SK-N-SH treated with all-trans-retinoic acid at 6 μM for 48 hours (cell line): Measurements from ENCODE around the gene SLC5A9.
"Not testable (repeated sequence)": the region's sequence is repeated elsewhere in the genome, so short reads cannot be mapped to it uniquely, and the experiment has no call there.

Experiments
- ATAC-seq: fragments of 200-7000 bp; cut with Tn5 transposase; 3 replicates; pipeline ENCODE4 v1.9.1; 2020; ENCODE audit warnings: mild to moderate bottlenecking, moderate library complexity
- ARNTL ChIP-seq: fragments of 450-650 bp; formaldehyde crosslinking; IDR thresholded peaks from 2 replicates; pipeline ENCODE4 v1.5.0; 2020; ENCODE audit warnings: low read depth, mild to moderate bottlenecking, moderate library complexity, borderline replicate concordance
- BACH2 ChIP-seq: fragments of 250-450 bp; sonication (Bioruptor Pico); IDR thresholded peaks from 2 replicates; pipeline ENCODE4 v1.9.0; 2021; ENCODE audit warnings: mild to moderate bottlenecking, borderline replicate concordance
- CSDC2 ChIP-seq: fragments of 250-450 bp; sonication (Bioruptor Pico); IDR thresholded peaks from 2 replicates; pipeline ENCODE4 v1.5.0; 2020; ENCODE audit warnings: mild to moderate bottlenecking, moderate library complexity
- ESRRG ChIP-seq: fragments of 250-450 bp; sonication (Bioruptor Pico); IDR thresholded peaks from 2 replicates; pipeline ENCODE4 v1.6.1; 2021; ENCODE audit warnings: mild to moderate bottlenecking
- GLIS3 ChIP-seq: fragments of 250-450 bp; sonication (Bioruptor Pico); IDR thresholded peaks from 2 replicates; pipeline ENCODE4 v1.5.0; 2020; ENCODE audit warnings: mild to moderate bottlenecking, moderate library complexity
- ISL1 ChIP-seq: fragments of 250-450 bp; sonication (Bioruptor Pico); IDR thresholded peaks from 2 replicates; pipeline ENCODE4 v2.1.2; 2022; ENCODE audit warnings: mild to moderate bottlenecking, moderate library complexity
- OSR1 ChIP-seq: fragments of 250-450 bp; sonication (Bioruptor Pico); IDR thresholded peaks from 2 replicates; pipeline ENCODE4 v1.8.0; 2022; ENCODE audit warnings: moderate library complexity, mild to moderate bottlenecking, inconsistent platforms
- PATZ1 ChIP-seq: fragments of 250-450 bp; sonication (Bioruptor Pico); IDR thresholded peaks from 2 replicates; pipeline ENCODE4 v1.8.0; 2020; ENCODE audit warnings: mild to moderate bottlenecking, moderate library complexity, borderline replicate concordance
- POU6F1 ChIP-seq: fragments of 250-450 bp; sonication (Bioruptor Pico); IDR thresholded peaks from 2 replicates; pipeline ENCODE4 v1.8.0; 2021; ENCODE audit warnings: low read depth, mild to moderate bottlenecking, moderate library complexity, borderline replicate concordance
- PPARA ChIP-seq: fragments of 250-450 bp; sonication (Bioruptor Pico); IDR thresholded peaks from 2 replicates; pipeline ENCODE4 v1.5.0; 2020; ENCODE audit warnings: mild to moderate bottlenecking, borderline replicate concordance
- SNAI2 ChIP-seq: fragments of 250-450 bp; sonication (Bioruptor Pico); IDR thresholded peaks from 2 replicates; pipeline ENCODE4 v1.5.0; 2020; ENCODE audit warnings: mild to moderate bottlenecking, moderate library complexity
- TCF4 ChIP-seq: fragments of 250-450 bp; sonication (Bioruptor Pico); IDR thresholded peaks from 2 replicates; pipeline ENCODE4 v1.8.0; 2021; ENCODE audit warnings: mild to moderate bottlenecking, moderate library complexity, borderline replicate concordance
- TOX ChIP-seq: fragments of 250-450 bp; sonication (Bioruptor Pico); IDR thresholded peaks from 2 replicates; pipeline ENCODE4 v1.8.0; 2021; ENCODE audit warnings: mild to moderate bottlenecking, moderate library complexity, borderline replicate concordance
- ZC3H10 ChIP-seq: fragments of 250-450 bp; sonication (Bioruptor Pico); IDR thresholded peaks from 2 replicates; pipeline ENCODE4 v1.5.1; 2021; ENCODE audit warnings: mild to moderate bottlenecking, moderate library complexity
- ZFP3 ChIP-seq: fragments of 250-450 bp; sonication (Bioruptor Pico); IDR thresholded peaks from 2 replicates; pipeline ENCODE4 v1.5.0; 2020; ENCODE audit warnings: mild to moderate bottlenecking, moderate library complexity
- ZFP30 ChIP-seq: fragments of 450-650 bp; formaldehyde crosslinking; IDR thresholded peaks from 2 replicates; pipeline ENCODE4 v1.5.0; 2022; ENCODE audit warnings: mild to moderate bottlenecking, moderate library complexity
- ZNF565 ChIP-seq: fragments of 450-650 bp; formaldehyde crosslinking; conservative IDR thresholded peaks from 2 replicates; pipeline ENCODE4 v1.5.0; 2020; ENCODE audit warnings: low read depth, mild to moderate bottlenecking, moderate library complexity
- ZNF70 ChIP-seq: fragments of 450-650 bp; formaldehyde crosslinking; IDR thresholded peaks from 2 replicates; pipeline ENCODE4 v1.5.0; 2020; ENCODE audit warnings: mild to moderate bottlenecking, moderate library complexity
- ZNF8 ChIP-seq: fragments of 450-650 bp; formaldehyde crosslinking; IDR thresholded peaks from 2 replicates; pipeline ENCODE4 v1.5.0; 2020; ENCODE audit warnings: mild to moderate bottlenecking, moderate library complexity
- TF ChIP-seq, protein P1 (sequence below): fragments of 250-450 bp; sonication (Bioruptor Pico); IDR thresholded peaks from 2 replicates; pipeline ENCODE4 v1.5.1; 2021; ENCODE audit warnings: mild to moderate bottlenecking, moderate library complexity
- TF ChIP-seq, protein P2 (sequence below): fragments of 250-450 bp; sonication (Bioruptor Pico); IDR thresholded peaks from 2 replicates; pipeline ENCODE4 v1.5.0; 2020; ENCODE audit warnings: mild to moderate bottlenecking, moderate library complexity
- TF ChIP-seq, protein P3 (sequence below): fragments of 250-450 bp; sonication (Bioruptor Pico); IDR thresholded peaks from 2 replicates; pipeline ENCODE4 v1.5.1; 2020; ENCODE audit warnings: low read depth, mild to moderate bottlenecking, moderate library complexity

SLC5A9 gene

GRCh38 chr1:48208652-48209051 lies 13.9 kb upstream of the SLC5A9 start:
- TF ChIP-seq PATZ1, result no peak
- TF ChIP-seq BACH2 (CRISPR knock-in tag), result no peak
- TF ChIP-seq SNAI2 (CRISPR knock-in tag), result no peak
- TF ChIP-seq ZNF565 (CRISPR knock-in tag), result no peak
- TF ChIP-seq PPARA (CRISPR knock-in tag), result no peak
- TF ChIP-seq TCF4 (CRISPR knock-in tag), result no peak
- TF ChIP-seq TOX, result no peak
- TF ChIP-seq GLIS3 (CRISPR knock-in tag), result no peak
- no peak for TF ChIP-seq CSDC2 (CRISPR knock-in tag)
- TF ChIP-seq, protein P1, sequence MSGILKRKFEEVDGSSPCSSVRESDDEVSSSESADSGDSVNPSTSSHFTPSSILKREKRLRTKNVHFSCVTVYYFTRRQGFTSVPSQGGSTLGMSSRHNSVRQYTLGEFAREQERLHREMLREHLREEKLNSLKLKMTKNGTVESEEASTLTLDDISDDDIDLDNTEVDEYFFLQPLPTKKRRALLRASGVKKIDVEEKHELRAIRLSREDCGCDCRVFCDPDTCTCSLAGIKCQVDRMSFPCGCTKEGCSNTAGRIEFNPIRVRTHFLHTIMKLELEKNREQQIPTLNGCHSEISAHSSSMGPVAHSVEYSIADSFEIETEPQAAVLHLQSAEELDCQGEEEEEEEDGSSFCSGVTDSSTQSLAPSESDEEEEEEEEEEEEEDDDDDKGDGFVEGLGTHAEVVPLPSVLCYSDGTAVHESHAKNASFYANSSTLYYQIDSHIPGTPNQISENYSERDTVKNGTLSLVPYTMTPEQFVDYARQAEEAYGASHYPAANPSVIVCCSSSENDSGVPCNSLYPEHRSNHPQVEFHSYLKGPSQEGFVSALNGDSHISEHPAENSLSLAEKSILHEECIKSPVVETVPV (CRISPR knock-in tag), result no peak
- no peak for TF ChIP-seq ZFP3 (CRISPR knock-in tag)
- no peak for TF ChIP-seq ZNF8 (CRISPR knock-in tag)
- no peak for TF ChIP-seq OSR1 (CRISPR knock-in tag)
- no peak for TF ChIP-seq POU6F1
- no peak for TF ChIP-seq ARNTL (CRISPR knock-in tag)
- TF ChIP-seq, protein P2, sequence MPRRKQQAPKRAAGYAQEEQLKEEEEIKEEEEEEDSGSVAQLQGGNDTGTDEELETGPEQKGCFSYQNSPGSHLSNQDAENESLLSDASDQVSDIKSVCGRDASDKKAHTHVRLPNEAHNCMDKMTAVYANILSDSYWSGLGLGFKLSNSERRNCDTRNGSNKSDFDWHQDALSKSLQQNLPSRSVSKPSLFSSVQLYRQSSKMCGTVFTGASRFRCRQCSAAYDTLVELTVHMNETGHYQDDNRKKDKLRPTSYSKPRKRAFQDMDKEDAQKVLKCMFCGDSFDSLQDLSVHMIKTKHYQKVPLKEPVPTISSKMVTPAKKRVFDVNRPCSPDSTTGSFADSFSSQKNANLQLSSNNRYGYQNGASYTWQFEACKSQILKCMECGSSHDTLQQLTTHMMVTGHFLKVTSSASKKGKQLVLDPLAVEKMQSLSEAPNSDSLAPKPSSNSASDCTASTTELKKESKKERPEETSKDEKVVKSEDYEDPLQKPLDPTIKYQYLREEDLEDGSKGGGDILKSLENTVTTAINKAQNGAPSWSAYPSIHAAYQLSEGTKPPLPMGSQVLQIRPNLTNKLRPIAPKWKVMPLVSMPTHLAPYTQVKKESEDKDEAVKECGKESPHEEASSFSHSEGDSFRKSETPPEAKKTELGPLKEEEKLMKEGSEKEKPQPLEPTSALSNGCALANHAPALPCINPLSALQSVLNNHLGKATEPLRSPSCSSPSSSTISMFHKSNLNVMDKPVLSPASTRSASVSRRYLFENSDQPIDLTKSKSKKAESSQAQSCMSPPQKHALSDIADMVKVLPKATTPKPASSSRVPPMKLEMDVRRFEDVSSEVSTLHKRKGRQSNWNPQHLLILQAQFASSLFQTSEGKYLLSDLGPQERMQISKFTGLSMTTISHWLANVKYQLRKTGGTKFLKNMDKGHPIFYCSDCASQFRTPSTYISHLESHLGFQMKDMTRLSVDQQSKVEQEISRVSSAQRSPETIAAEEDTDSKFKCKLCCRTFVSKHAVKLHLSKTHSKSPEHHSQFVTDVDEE (CRISPR knock-in tag), result no peak
- TF ChIP-seq ISL1, result no peak
- TF ChIP-seq ZC3H10 (CRISPR knock-in tag), result no peak
- no peak for TF ChIP-seq ESRRG (CRISPR knock-in tag)
- ATAC-seq, result no peak

DNA sequence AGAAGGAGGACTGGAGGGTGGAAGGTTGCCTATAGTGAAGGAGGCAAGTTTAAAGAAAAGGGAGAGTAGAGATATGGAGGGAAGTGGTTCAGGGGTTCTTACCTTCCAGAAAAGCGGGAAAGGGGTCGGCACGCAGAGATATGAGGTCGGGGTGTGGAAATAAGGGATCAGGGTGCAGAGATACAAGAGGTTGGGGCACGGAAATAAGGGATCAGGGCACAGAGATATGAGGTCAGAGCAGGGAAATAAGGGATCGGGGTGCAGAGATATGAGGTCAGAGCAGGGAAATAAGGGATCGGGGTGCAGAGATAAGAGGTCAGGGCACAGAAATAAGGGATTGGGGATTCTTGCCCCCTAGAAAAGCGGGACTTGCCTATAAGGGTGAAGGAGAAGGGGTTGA lies 9.1 kb upstream of the SLC5A9 start:
- ATAC-seq, result not testable (repeated sequence)

- ATAC-seq, result not testable (repeated sequence)
Observed at GRCh38 chr1:48214366-48214765, 8.2 kb upstream of the SLC5A9 start.

DNA sequence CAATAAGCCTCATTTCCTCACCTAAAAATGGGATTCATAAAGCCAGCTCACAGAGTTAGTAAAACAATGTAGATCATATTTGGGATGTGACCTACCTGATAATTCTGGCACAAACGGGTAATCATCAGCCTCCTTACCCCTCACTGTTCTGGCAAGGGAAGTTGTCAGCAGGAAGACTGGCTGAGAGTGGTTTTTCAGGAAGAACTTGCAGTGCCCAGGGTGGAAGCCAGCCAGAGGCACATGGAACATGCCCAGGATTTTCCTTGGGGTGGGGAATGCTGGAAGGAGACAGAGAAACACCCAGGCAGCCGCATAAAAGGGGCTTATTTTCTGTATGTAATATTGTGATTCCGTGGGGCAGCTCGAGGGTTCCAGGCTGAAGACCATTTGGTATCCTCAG lies 7.7 kb upstream of the SLC5A9 start:
- TF ChIP-seq ARNTL (CRISPR knock-in tag) (no peak), PPARA (CRISPR knock-in tag) (no peak), ZNF70 (CRISPR knock-in tag) (no peak)
- ATAC-seq, result no peak

- TF ChIP-seq ZNF565 (CRISPR knock-in tag), result no peak
- TF ChIP-seq, protein P1 (CRISPR knock-in tag), result no peak
- TF ChIP-seq ZFP30 (CRISPR knock-in tag), result no peak
- TF ChIP-seq, protein P3, sequence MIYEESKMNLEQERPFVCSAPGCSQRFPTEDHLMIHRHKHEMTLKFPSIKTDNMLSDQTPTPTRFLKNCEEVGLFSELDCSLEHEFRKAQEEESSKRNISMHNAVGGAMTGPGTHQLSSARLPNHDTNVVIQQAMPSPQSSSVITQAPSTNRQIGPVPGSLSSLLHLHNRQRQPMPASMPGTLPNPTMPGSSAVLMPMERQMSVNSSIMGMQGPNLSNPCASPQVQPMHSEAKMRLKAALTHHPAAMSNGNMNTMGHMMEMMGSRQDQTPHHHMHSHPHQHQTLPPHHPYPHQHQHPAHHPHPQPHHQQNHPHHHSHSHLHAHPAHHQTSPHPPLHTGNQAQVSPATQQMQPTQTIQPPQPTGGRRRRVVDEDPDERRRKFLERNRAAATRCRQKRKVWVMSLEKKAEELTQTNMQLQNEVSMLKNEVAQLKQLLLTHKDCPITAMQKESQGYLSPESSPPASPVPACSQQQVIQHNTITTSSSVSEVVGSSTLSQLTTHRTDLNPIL (CRISPR knock-in tag), result no peak
- no peak for TF ChIP-seq ZC3H10 (CRISPR knock-in tag)
- TF ChIP-seq ZNF70 (CRISPR knock-in tag), result no peak
- TF ChIP-seq ZNF8 (CRISPR knock-in tag), result no peak
- no peak for TF ChIP-seq GLIS3 (CRISPR knock-in tag)
- ATAC-seq, result no peak
Observed at GRCh38 chr1:48215222-48215621, 7.3 kb upstream of the SLC5A9 start.
